Endothelial cell of umbilical vein (primary cell): Measurements from ENCODE around the gene EZR. TPM values are rescaled to one million over a fixed set of nuclear protein-coding genes. Genes with fewer than 3 reads are reported as not detected.

Source experiments
- BruUV-seq: library from RNA; stranded (reverse); fragments of 400-500 nt; replicated peaks from 2 replicates; lab custom pipeline; 2021; lab: Mats Ljungman, UMichigan
- CTCF ChIA-PET: fragments of 300-600, 350-600 bp; sonication (Branson Sonifier 250); formaldehyde crosslinking; loops from one replicate; lab custom pipeline; 2021; ENCODE audit warnings: antibody characterized with exemption, inconsistent platforms; lab: Charles Lee
- POLR2A ChIA-PET: fragments of 300-600, 350-600 bp; sonication (Branson Sonifier 250); formaldehyde crosslinking; loops from one replicate; lab custom pipeline; 2021; ENCODE audit warnings: antibody characterized with exemption, inconsistent platforms; lab: Charles Lee
- DNase-seq: peaks from one replicate; pipeline ENCODE4 v3.0.0-alpha.2; 2011; ENCODE audit warnings: low read depth, low spot score
- FAIRE-seq: peaks from 2 replicates; lab custom pipeline; 2011; peaks lifted over from hg19 to GRCh38; lab: Jason Lieb, UNC
- H2AFZ ChIP-seq: 2 replicates; pipeline ENCODE4 v1.6.0; 2012; ENCODE audit warnings: low read depth, low read length, control low read depth, inconsistent platforms
- H3K27ac ChIP-seq: 2 replicates; pipeline ENCODE4 v1.5.1; 2011; ENCODE audit warnings: low read depth, mild to moderate bottlenecking, control low read depth, low read length, moderate library complexity; ENCODE audit not compliant: insufficient read depth
- H3K27me3 ChIP-seq, 2 experiments: 2 replicates each; pipeline versions ENCODE4 v1.6.0 to v1.6.1; 2011; ENCODE audit warnings: low read length in 2 of 2, mixed read lengths in 1 of 2; ENCODE audit not compliant: control insufficient read depth in 2 of 2, insufficient read depth in 2 of 2
- H3K36me3 ChIP-seq, 2 experiments: 2 replicates in 1 of 2; 3 replicates in 1 of 2; pipeline ENCODE4 v1.5.1; 2011; ENCODE audit warnings: low read length in 2 of 2, mild to moderate bottlenecking in 1 of 2, moderate library complexity in 1 of 2; ENCODE audit not compliant: control insufficient read depth in 2 of 2, insufficient read depth in 2 of 2; ENCODE audit errors: extremely low read depth in 1 of 2
- H3K4me1 ChIP-seq: 3 replicates; pipeline ENCODE4 v1.5.1; 2011; ENCODE audit warnings: mild to moderate bottlenecking, low read length; ENCODE audit not compliant: control insufficient read depth, insufficient read depth; ENCODE audit errors: extremely low read depth
- H3K4me2 ChIP-seq: 2 replicates; pipeline ENCODE4 v1.6.1; 2011; ENCODE audit warnings: low read length, control low read depth, mixed read lengths; ENCODE audit not compliant: insufficient read depth
- H3K4me3 ChIP-seq, 3 experiments: fragments of 200-600 bp in 1 of 3; sonication (generic), shearing (Covaris generic) in 1 of 3; replicated peaks in 1 of 3; 2 replicates each; pipeline ENCODE4 v1.5.1; 2011 to 2016; ENCODE audit warnings: control low read depth in 3 of 3, low read length in 3 of 3, mild to moderate bottlenecking in 2 of 3, inconsistent platforms in 1 of 3, low read depth in 1 of 3, moderate library complexity in 1 of 3; ENCODE audit not compliant: insufficient read depth in 1 of 3
- H3K79me2 ChIP-seq: 2 replicates; pipeline ENCODE4 v1.6.0; 2012; ENCODE audit warnings: low read length, inconsistent platforms; ENCODE audit not compliant: control insufficient read depth, insufficient read depth
- H3K9ac ChIP-seq: replicated peaks from 2 replicates; pipeline ENCODE3; 2011; ENCODE audit warnings: low read length, control low read depth; ENCODE audit not compliant: insufficient read depth; ENCODE audit errors: extremely low read depth
- H3K9me1 ChIP-seq: replicated peaks from 3 replicates; pipeline ENCODE4 v1.6.0; 2011; ENCODE audit warnings: mild to moderate bottlenecking, low read length; ENCODE audit not compliant: control insufficient read depth, insufficient read depth; ENCODE audit errors: extremely low read depth
- H3K9me3 ChIP-seq: replicated peaks from 2 replicates; pipeline ENCODE4 v1.5.1; 2012; ENCODE audit warnings: low read length, inconsistent platforms; ENCODE audit not compliant: control insufficient read depth, insufficient read depth
- H4K20me1 ChIP-seq: replicated peaks from 2 replicates; pipeline ENCODE3; 2011; ENCODE audit warnings: mild to moderate bottlenecking, low read length; ENCODE audit not compliant: control insufficient read depth, insufficient read depth; ENCODE audit errors: extremely low read depth
- EZH2 ChIP-seq: IDR thresholded peaks from 2 replicates; pipeline ENCODE4 v1.6.1; 2012; ENCODE audit warnings: borderline replicate concordance, low read depth, mild to moderate bottlenecking, moderate library complexity, low read length, inconsistent platforms; ENCODE audit not compliant: severe bottlenecking
- FOS ChIP-seq: IDR thresholded peaks from 2 replicates; pipeline ENCODE4 v1.6.1; 2011; ENCODE audit warnings: mild to moderate bottlenecking, low read length, moderate library complexity, borderline replicate concordance; ENCODE audit not compliant: insufficient read depth
- GATA2 ChIP-seq: IDR thresholded peaks from 2 replicates; pipeline ENCODE4 v1.7.0; 2011; ENCODE audit warnings: low read depth, mild to moderate bottlenecking, moderate library complexity, mixed read lengths, low read length; ENCODE audit not compliant: insufficient read length, insufficient read depth
- JUN ChIP-seq: IDR thresholded peaks from 2 replicates; pipeline ENCODE4 v1.6.1; 2011; ENCODE audit warnings: borderline replicate concordance, low read depth; ENCODE audit not compliant: insufficient read length, insufficient read depth
- MYC ChIP-seq: IDR thresholded peaks from one replicate; pipeline ENCODE4 v1.6.1; 2011; ENCODE audit warnings: mild to moderate bottlenecking, low read depth, low read length
- POLR2A ChIP-seq: IDR thresholded peaks from 2 replicates; pipeline ENCODE4 v1.6.1; 2012; ENCODE audit warnings: low read depth, mild to moderate bottlenecking, control low read depth, low read length
- POLR2AphosphoS5 ChIP-seq: IDR thresholded peaks from 2 replicates; pipeline ENCODE4 v1.6.1; 2012; ENCODE audit warnings: low read depth, mild to moderate bottlenecking, control low read depth, low read length, moderate library complexity; ENCODE audit not compliant: insufficient read depth
- dilution Hi-C: fragments of 300-500 bp; cut with MboI; formaldehyde crosslinking; loops from one replicate; pipeline ENCODE4 v1.15.0; 2019; ENCODE audit warnings: low sequenced_read_pairs; ENCODE audit not compliant: extremely low pct_ligation_motif_present
- intact Hi-C: fragments of 100-400 bp; cut with micrococcal nuclease; formaldehyde crosslinking; loops from one replicate; pipeline ENCODE4 v1.10.0; 2022
- polyA plus RNA-seq, 4 experiments: library from polyadenylated mRNA; depleted of rRNA in 3 of 4; stranded (reverse) in 3 of 4; unstranded in 1 of 4; fragments of >200 nt; gene quantifications; 2 replicates each; pipeline versions ENCODE4 v1.2.1 to v1.2.3, GENCODE V29; 2011 to 2012; ENCODE audit warnings: missing spikeins in 1 of 4
- total RNA-seq: library from RNA; stranded (reverse); gene quantifications from 2 replicates; pipeline ENCODE4 v1.2.3, GENCODE V29; 2021
- TF ChIP-seq, protein P1 (sequence below), 2 donors: IDR thresholded peaks; 1 replicate in 1 of 2; 2 replicates in 1 of 2; pipeline ENCODE4 v1.5.1; 2011; ENCODE audit warnings: low read length in 2 of 2, mild to moderate bottlenecking in 2 of 2, moderate library complexity in 2 of 2, control low read depth in 1 of 2, inconsistent platforms in 1 of 2, low read depth in 1 of 2; ENCODE audit not compliant: insufficient read depth in 1 of 2; ENCODE audit errors: extremely low read depth in 1 of 2
- TF ChIP-seq, protein P2 (sequence below): IDR thresholded peaks from 2 replicates; pipeline ENCODE4 v1.6.1; 2011; ENCODE audit not compliant: insufficient read depth, insufficient read length

Gene EZR
- total and polyA plus RNA-seq, 2 donors (not counting 3 experiments of a cell fraction or from before 2014, with no cell fraction given) = 58.5 to 108 TPM

DNA sequence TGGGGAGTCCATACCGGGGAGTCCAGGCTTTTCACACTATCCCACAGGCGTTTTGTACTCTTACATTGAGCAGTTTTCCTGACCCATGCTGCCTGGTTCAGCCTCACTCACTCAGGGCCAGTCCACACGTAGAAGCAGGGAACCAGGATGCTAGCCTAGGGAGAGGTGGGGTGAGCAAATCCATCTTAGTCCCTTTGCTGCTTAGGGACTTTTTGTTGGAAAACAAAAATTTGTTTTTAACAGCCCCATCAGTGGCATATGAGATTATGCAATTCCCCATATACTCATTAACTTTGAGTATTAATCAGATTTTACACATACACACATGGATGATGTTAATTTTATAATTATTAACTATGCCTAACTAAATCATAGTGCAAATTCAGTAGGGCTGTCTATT lies 84.2 kb downstream of the EZR start:
- H3K9ac ChIP-seq = no peak overlapping the region
- H3K4me3 ChIP-seq = no peak overlapping the region
- intact Hi-C loops (no loop called here), dilution Hi-C loops (no loop called here)
- ChIA-PET POLR2A (no interaction called here), CTCF (interaction anchor here (1.2 kb wide), 1 partner anchor 10 kb away, joined by 4 read pairs; no protein-coding TSS in a partner anchor)
- no peak overlapping the region for H3K27ac ChIP-seq
- no TSS peak for BruUV-seq
- TF ChIP-seq, protein P1, sequence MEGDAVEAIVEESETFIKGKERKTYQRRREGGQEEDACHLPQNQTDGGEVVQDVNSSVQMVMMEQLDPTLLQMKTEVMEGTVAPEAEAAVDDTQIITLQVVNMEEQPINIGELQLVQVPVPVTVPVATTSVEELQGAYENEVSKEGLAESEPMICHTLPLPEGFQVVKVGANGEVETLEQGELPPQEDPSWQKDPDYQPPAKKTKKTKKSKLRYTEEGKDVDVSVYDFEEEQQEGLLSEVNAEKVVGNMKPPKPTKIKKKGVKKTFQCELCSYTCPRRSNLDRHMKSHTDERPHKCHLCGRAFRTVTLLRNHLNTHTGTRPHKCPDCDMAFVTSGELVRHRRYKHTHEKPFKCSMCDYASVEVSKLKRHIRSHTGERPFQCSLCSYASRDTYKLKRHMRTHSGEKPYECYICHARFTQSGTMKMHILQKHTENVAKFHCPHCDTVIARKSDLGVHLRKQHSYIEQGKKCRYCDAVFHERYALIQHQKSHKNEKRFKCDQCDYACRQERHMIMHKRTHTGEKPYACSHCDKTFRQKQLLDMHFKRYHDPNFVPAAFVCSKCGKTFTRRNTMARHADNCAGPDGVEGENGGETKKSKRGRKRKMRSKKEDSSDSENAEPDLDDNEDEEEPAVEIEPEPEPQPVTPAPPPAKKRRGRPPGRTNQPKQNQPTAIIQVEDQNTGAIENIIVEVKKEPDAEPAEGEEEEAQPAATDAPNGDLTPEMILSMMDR (IDR thresholded peaks at IDR 0.05; ENCODE audit: extremely low read depth in 1 of 2, insufficient read depth in 1 of 2, low read depth in 1 of 2, low read length in 2 of 2) = no peak
- TF ChIP-seq FOS (no peak), GATA2 (no peak)
- no peak overlapping the region for H3K4me2 ChIP-seq
- no peaks in the 10 kb centered on the region for H3K79me2 ChIP-seq
- FAIRE-seq (no peak), DNase-seq (no peak)
- no peaks in the 10 kb centered on the region for H3K27me3 ChIP-seq
- H4K20me1 ChIP-seq = no peaks in the 10 kb centered on the region
- no peaks in the 10 kb centered on the region for H3K36me3 ChIP-seq
- H3K4me1 ChIP-seq = no peaks in the 10 kb centered on the region
- no peaks in the 10 kb centered on the region for H3K9me3 ChIP-seq
- no peaks in the 10 kb centered on the region for H3K9me1 ChIP-seq
- H2AFZ ChIP-seq = no peak overlapping the region

DNA sequence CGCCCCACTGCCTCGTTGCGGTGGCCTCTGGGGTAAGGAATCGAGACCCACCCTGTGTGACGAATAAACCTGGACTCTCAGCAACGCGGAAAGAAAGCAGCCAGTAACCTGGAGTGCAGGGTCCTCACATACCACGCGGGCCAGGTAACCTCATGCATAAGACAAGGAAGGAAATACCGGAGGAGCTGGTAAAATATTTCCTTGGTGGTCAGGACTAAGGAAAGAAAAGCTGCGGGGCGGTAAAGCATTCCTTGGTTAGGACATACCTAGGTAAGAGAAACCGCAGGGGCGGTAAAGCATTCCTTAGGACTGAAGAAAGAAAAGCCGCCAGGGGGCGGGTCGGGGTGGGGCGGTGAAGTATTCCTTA lies 88.6 kb downstream of the EZR start:
- Histone ChIP-seq H3K27me3 (no peaks in the 10 kb centered on the region), H2AFZ (no peak overlapping the region), H3K79me2 (no peaks in the 10 kb centered on the region), H3K4me2 (no peak overlapping the region), H3K4me3 (no peak overlapping the region), H3K27ac (no peak overlapping the region), H3K4me1 (no peaks in the 10 kb centered on the region), H3K9me3 (no peaks in the 10 kb centered on the region), H3K36me3 (no peaks in the 10 kb centered on the region), H4K20me1 (no peaks in the 10 kb centered on the region), H3K9me1 (no peaks in the 10 kb centered on the region), H3K9ac (no peak overlapping the region)
- BruUV-seq = no TSS peak
- intact Hi-C loops = no loop called here
- FAIRE-seq (no peak), DNase-seq (no peak)
- dilution Hi-C loops = no loop called here
- ChIA-PET CTCF (interaction anchor here (1.0 kb wide), 2 partner anchors 12 to 23 kb away, joined by 3 read pairs; no protein-coding TSS in a partner anchor), POLR2A (no interaction called here)
- TF ChIP-seq EZH2 = no peak
- TF ChIP-seq MYC = no peak
- no peak for TF ChIP-seq GATA2
- TF ChIP-seq, protein P2, sequence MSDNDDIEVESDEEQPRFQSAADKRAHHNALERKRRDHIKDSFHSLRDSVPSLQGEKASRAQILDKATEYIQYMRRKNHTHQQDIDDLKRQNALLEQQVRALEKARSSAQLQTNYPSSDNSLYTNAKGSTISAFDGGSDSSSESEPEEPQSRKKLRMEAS = no peak
- TF ChIP-seq JUN = no peak
- no peak for TF ChIP-seq POLR2AphosphoS5
- TF ChIP-seq FOS = no peak
- TF ChIP-seq POLR2A = no peak
- TF ChIP-seq, protein P1 (IDR thresholded peaks at IDR 0.05; ENCODE audit: extremely low read depth in 1 of 2, insufficient read depth in 1 of 2, low read depth in 1 of 2, low read length in 2 of 2) = no peak
